Parathyroid adenoma (tissue), 2 donors: ENCODE measurements around the gene IPCEF1.
"Not testable (repeated sequence)": the region's sequence is repeated elsewhere in the genome, so short reads cannot be mapped to it uniquely, and the experiment has no call there.

Experiments used
- H2AFZ ChIP-seq: fragments of 300-600 bp; sonication (generic); one replicate; pipeline ENCODE4 v1.7.0; 2017; ENCODE audit warnings: antibody characterized with exemption, mild to moderate bottlenecking
- H3K27ac ChIP-seq: fragments of 300-600 bp; sonication (generic); one replicate; pipeline ENCODE4 v1.7.0; 2017
- H3K27me3 ChIP-seq: fragments of 300-600 bp; sonication (generic); one replicate; pipeline ENCODE4 v1.7.0; 2017; ENCODE audit warnings: low read length; ENCODE audit not compliant: control insufficient read depth, insufficient read depth
- H3K36me3 ChIP-seq: fragments of 300-600 bp; sonication (generic); one replicate; pipeline ENCODE4 v1.7.0; 2017; ENCODE audit warnings: low read length; ENCODE audit not compliant: control insufficient read depth, insufficient read depth
- H3K4me1 ChIP-seq: fragments of 300-600 bp; sonication (generic); one replicate; pipeline ENCODE4 v1.7.0; 2017; ENCODE audit warnings: control low read depth
- H3K4me2 ChIP-seq: fragments of 300-600 bp; sonication (generic); one replicate; pipeline ENCODE4 v1.7.0; 2017; ENCODE audit warnings: low read length
- H3K4me3 ChIP-seq: fragments of 300-600 bp; sonication (generic); one replicate; pipeline ENCODE4 v1.7.0; 2017; ENCODE audit warnings: low read depth, low read length
- H3K79me2 ChIP-seq: fragments of 300-600 bp; sonication (generic); one replicate; pipeline ENCODE4 v1.7.0; 2017; ENCODE audit warnings: control low read depth
- H3K9ac ChIP-seq: fragments of 300-600 bp; sonication (generic); one replicate; pipeline ENCODE4 v1.7.0; 2017; ENCODE audit warnings: mild to moderate bottlenecking
- H3K9me3 ChIP-seq: fragments of 300-600 bp; sonication (generic); one replicate; pipeline ENCODE4 v1.7.0; 2017; ENCODE audit warnings: low read length; ENCODE audit not compliant: control insufficient read depth
- TF ChIP-seq, protein P1 (sequence below): fragments of 300-600 bp; sonication (generic); IDR thresholded peaks from one replicate; pipeline ENCODE4 v1.7.0; 2017; ENCODE audit warnings: antibody characterized with exemption, mild to moderate bottlenecking
- donor health status: primary hyperparathyroidism.

Gene IPCEF1

DNA sequence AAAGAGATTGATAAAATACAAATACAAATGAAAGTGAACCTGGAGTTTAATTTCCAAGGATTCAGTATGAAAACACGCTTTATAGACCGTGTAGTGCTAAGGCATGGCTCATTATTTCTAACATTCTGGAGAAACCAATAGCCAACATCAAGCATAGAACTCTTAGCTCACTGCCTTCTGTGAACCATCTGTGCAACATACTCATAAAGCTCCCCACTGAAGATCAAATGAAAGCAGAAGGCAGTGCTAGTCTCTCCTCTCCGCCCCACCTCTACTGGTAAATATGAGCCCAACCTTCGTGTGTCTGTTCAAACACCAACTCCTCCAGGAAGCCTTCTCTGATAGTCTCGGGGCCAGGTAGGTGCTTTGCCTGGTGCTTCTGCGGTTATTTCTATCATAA is 153.6 kb downstream of the IPCEF1 start:
- H3K4me1 ChIP-seq, result peaks cover 16% of the 10 kb centered on the region
- H3K27ac ChIP-seq, result no peak overlapping the region
- H3K79me2 ChIP-seq, result no peaks in the 10 kb centered on the region
- no peak overlapping the region for H3K9ac ChIP-seq
- no peak overlapping the region for H2AFZ ChIP-seq
- no peaks in the 10 kb centered on the region for H3K27me3 ChIP-seq
- H3K9me3 ChIP-seq, result no peaks in the 10 kb centered on the region
- TF ChIP-seq, protein P1, sequence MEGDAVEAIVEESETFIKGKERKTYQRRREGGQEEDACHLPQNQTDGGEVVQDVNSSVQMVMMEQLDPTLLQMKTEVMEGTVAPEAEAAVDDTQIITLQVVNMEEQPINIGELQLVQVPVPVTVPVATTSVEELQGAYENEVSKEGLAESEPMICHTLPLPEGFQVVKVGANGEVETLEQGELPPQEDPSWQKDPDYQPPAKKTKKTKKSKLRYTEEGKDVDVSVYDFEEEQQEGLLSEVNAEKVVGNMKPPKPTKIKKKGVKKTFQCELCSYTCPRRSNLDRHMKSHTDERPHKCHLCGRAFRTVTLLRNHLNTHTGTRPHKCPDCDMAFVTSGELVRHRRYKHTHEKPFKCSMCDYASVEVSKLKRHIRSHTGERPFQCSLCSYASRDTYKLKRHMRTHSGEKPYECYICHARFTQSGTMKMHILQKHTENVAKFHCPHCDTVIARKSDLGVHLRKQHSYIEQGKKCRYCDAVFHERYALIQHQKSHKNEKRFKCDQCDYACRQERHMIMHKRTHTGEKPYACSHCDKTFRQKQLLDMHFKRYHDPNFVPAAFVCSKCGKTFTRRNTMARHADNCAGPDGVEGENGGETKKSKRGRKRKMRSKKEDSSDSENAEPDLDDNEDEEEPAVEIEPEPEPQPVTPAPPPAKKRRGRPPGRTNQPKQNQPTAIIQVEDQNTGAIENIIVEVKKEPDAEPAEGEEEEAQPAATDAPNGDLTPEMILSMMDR, result no peak
- H3K4me3 ChIP-seq, result no peak overlapping the region
- H3K36me3 ChIP-seq, result no peaks in the 10 kb centered on the region
- H3K4me2 ChIP-seq, result no peak overlapping the region

GRCh38 chr6:154202339-154202738 is 154.3 kb downstream of the IPCEF1 start:
- Histone ChIP-seq H3K36me3 (no peaks in the 10 kb centered on the region), H3K9ac (no peak overlapping the region), H3K4me3 (no peak overlapping the region), H2AFZ (no peak overlapping the region), H3K9me3 (no peaks in the 10 kb centered on the region), H3K79me2 (no peaks in the 10 kb centered on the region), H3K4me2 (no peak overlapping the region), H3K27me3 (no peaks in the 10 kb centered on the region), H3K4me1 (peaks cover 19% of the 10 kb centered on the region), H3K27ac (no peak overlapping the region)
- TF ChIP-seq, protein P1, result no peak

DNA sequence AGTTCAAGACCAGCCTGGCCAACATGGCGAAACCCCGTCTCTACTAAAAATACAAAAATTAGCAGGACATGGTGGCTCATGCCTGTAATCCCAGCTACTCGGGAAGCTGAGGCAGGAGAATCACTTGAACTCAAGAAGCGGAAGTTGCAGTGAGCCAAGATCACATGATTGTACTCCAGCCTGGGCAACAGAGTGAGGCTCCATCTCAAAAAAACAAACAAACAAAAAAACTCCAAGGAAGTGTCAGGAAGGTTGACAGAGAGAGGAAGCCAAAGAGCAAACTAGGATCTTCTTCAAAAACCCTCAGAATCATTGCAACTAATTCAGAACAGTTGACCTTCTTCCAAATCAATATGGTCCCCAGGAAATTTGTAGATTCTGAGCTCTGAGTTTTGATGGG is 154.9 kb downstream of the IPCEF1 start:
- H3K4me3 ChIP-seq, H3K4me2 ChIP-seq, H2AFZ ChIP-seq, H3K27me3 ChIP-seq, H3K27ac ChIP-seq, H3K9me3 ChIP-seq, H3K79me2 ChIP-seq, H3K9ac ChIP-seq, H3K36me3 ChIP-seq: not testable (repeated sequence)
- H3K4me1 ChIP-seq, result peaks cover 24% of the 10 kb centered on the region

- Histone ChIP-seq H3K36me3 (no peaks in the 10 kb centered on the region), H3K27ac (peak overlapping the region; percentile 80), H3K9me3 (no peaks in the 10 kb centered on the region), H3K4me2 (no peak overlapping the region), H3K4me1 (peaks cover 26% of the 10 kb centered on the region), H3K9ac (no peak overlapping the region), H3K79me2 (no peaks in the 10 kb centered on the region), H2AFZ (peak overlapping the region; percentile 10), H3K4me3 (no peak overlapping the region), H3K27me3 (no peaks in the 10 kb centered on the region)
- TF ChIP-seq, protein P1, result no peak
These were observed 159.3 kb downstream of the IPCEF1 start for GRCh38 chr6:154197196-154197860.

DNA sequence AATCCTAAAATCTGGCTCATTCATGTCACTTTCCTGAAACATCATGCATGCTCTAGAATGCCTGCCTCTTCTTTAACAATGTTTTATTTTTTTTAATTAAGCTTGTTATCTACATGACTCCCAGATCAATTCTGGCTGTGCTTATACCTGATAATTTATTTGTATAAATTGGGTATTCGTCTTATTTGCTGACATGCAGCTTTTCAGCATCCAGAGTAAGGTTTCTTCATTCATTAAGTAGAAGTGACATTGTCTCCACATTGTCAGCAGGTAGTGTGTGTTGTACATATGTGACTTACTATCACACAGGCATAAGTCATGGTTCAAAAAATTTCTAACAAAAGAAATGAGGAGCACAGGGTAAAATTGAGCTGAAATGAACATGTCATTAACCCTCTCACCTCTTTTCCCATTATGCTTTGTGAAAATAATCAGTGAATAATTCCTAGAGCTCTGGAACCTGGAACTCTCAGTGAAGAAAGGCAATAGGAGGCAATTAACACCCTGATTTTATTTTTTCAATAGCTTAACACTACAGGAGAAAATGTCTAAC is 160.2 kb downstream of the IPCEF1 start:
- H3K9ac ChIP-seq, result no peak overlapping the region
- no peaks in the 10 kb centered on the region for H3K79me2 ChIP-seq
- TF ChIP-seq, protein P1, result no peak
- no peaks in the 10 kb centered on the region for H3K27me3 ChIP-seq
- H3K4me3 ChIP-seq, result no peak overlapping the region
- H2AFZ ChIP-seq, result no peak overlapping the region
- peaks cover 26% of the 10 kb centered on the region for H3K4me1 ChIP-seq
- no peaks in the 10 kb centered on the region for H3K36me3 ChIP-seq
- no peaks in the 10 kb centered on the region for H3K9me3 ChIP-seq
- peak overlapping the region; percentile 80 for H3K27ac ChIP-seq
- no peak overlapping the region for H3K4me2 ChIP-seq
